ENCODE results near the gene CNTNAP4.

The CNTNAP4 gene

DNA sequence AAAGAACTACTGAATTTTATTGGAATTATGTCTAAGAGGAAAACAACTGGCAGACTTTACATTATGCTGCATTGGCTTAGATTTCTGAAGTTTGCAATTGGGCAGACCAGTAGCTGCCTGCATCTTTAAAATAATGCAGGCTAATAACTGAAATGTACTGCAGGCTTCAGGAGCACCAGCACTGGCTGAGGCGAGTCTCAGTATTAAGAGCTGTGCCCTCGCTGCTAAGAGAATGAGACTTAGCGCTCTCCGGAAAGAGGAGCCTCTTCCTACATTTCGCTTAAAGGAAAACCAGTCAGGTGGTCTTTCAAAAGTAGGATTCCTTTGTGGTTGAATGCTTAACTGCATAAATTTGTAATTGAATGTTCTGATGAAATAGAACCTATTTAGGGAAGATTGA, 885 bp downstream of the CNTNAP4 start:
- no peak overlapping the region for H2BK15ac ChIP-seq (ENCODE audit: low read depth, poor library complexity, severe bottlenecking)
- no peak overlapping the region for H2BK12ac ChIP-seq (ENCODE audit: low read length in 2 of 2)
- peak overlapping the region in 1 of 2 experiments; percentile 77 for H3K4me3 ChIP-seq (ENCODE audit: insufficient read depth in 1 of 2, low read depth in 1 of 2, low read length in 2 of 2)
- WGBS: 84% methylated on average over 5 of the region's 5 CpGs
- DNase-seq: no peak
- H3K18ac ChIP-seq (ENCODE audit: low read depth in 1 of 2, low read length in 2 of 2): no peak overlapping the region
- no peak overlapping the region for H3K27ac ChIP-seq (ENCODE audit: low read length, poor library complexity, severe bottlenecking)
- H3K27me3 ChIP-seq (ENCODE audit: control insufficient read depth in 1 of 2, insufficient read depth in 1 of 2, low read length in 2 of 2): no peaks in the 10 kb centered on the region
- H3K79me1 ChIP-seq (replicated peaks; ENCODE audit: low read length, poor library complexity, severe bottlenecking): no peaks in the 10 kb centered on the region
- H3K4ac ChIP-seq (ENCODE audit: low read depth in 1 of 2, low read length in 2 of 2): no peak overlapping the region
- H2AFZ ChIP-seq (ENCODE audit: low read depth, low read length): no peak overlapping the region
- no peak overlapping the region for H4K91ac ChIP-seq (ENCODE audit: low read length)
- H2AK5ac ChIP-seq (ENCODE audit: low read length, severe bottlenecking): no peak overlapping the region
- no peak overlapping the region for H3K14ac ChIP-seq (ENCODE audit: low read length in 2 of 2)
- H4K8ac ChIP-seq (ENCODE audit: low read length): no peak overlapping the region
- no peak overlapping the region for H3K23ac ChIP-seq (ENCODE audit: low read length in 2 of 2)
- peak overlapping the region; percentile 70 for H3K9ac ChIP-seq (ENCODE audit: low read length)
- no peak overlapping the region for H2BK5ac ChIP-seq (ENCODE audit: low read depth, low read length, poor library complexity, severe bottlenecking)
- H2BK120ac ChIP-seq (ENCODE audit: low read depth, low read length): no peak overlapping the region
- no peaks in the 10 kb centered on the region for H3K36me3 ChIP-seq (ENCODE audit: control insufficient read depth in 1 of 2, insufficient read depth in 2 of 2, low read depth in 1 of 2, low read length in 2 of 2)
- peaks cover 2% of the 10 kb centered on the region for H3K4me1 ChIP-seq (ENCODE audit: control insufficient read depth, insufficient read depth, low read depth, low read length)
- H3K9me3 ChIP-seq (ENCODE audit: control insufficient read depth, low read length): no peaks in the 10 kb centered on the region
- H3K4me2 ChIP-seq (ENCODE audit: low read length, poor library complexity, severe bottlenecking): no peak overlapping the region

DNA sequence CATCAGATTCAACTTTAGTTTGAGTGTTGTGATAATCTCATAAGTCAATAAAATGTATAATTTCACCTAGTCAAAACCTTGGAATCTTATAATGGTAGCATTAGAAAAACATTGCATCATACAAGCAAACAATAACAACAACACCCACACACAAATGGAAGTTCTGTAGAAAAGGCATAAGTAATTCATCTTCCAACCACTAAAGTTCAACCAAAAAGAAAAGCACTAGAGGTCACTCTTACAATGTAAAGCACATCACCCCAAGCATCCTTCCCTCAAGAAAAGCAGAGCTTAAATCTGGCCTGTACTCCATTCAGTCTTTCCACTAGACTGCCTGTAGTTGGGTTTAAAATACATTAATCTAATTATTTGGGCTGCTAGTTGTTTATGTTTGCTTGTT, 1.8 kb downstream of the CNTNAP4 start:
- no peaks in the 10 kb centered on the region for H3K9me3 ChIP-seq (ENCODE audit: control insufficient read depth, low read length)

DNA sequence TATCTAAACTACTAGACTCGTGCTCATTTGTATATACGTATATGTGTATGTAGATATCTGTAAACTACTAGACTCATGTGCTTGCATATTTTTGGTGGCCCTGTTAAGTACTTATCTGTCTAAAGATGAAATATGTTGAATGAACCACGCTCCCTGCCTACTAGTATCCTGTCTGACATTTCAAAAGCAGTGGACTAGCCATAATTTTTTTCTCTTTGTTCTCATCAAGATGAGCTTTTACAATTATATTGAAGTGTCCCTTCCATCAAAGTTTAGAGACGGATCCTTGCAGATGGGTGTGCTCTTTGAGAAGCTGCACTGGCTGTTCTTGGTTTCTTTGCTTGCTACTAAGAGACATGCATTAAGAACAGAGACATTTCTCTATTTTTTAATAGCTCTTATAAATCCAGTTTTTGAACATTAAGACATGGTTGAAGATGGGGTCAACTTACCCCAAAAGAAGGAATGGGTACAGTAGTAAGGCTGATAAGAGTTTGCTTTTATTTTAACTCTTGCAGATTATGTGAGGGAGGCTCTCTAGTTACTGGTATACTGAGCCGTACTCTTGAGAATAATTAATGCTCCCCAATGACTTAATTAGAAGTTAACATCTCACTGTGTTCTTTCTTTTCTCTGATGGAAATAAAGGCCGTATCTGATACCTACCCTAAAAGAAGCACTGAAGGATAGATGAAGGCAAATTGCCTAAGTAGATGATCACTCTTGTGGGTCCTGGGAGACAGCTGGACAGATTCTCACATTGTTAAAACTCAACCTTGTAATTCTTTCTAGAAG, 3.4 kb downstream of the CNTNAP4 start:
- Histone ChIP-seq H3K18ac (ENCODE audit: low read depth in 1 of 2, low read length in 2 of 2) (no peak overlapping the region), H2BK120ac (ENCODE audit: low read depth, low read length) (no peak overlapping the region), H2AFZ (ENCODE audit: low read depth, low read length) (no peak overlapping the region), H3K27me3 (ENCODE audit: control insufficient read depth in 1 of 2, insufficient read depth in 1 of 2, low read length in 2 of 2) (no peaks in the 10 kb centered on the region), H3K9me3 (ENCODE audit: control insufficient read depth, low read length) (no peaks in the 10 kb centered on the region), H3K4me3 (ENCODE audit: insufficient read depth in 1 of 2, low read depth in 1 of 2, low read length in 2 of 2) (no peak overlapping the region), H2BK5ac (ENCODE audit: low read depth, low read length, poor library complexity, severe bottlenecking) (no peak overlapping the region), H4K91ac (ENCODE audit: low read length) (no peak overlapping the region), H3K9ac (ENCODE audit: low read length) (no peak overlapping the region), H2BK12ac (ENCODE audit: low read length in 2 of 2) (no peak overlapping the region), H3K4me1 (ENCODE audit: control insufficient read depth, insufficient read depth, low read depth, low read length) (peaks cover 2% of the 10 kb centered on the region), H3K23ac (ENCODE audit: low read length in 2 of 2) (no peak overlapping the region), H3K27ac (ENCODE audit: low read length, poor library complexity, severe bottlenecking) (no peak overlapping the region), H3K36me3 (ENCODE audit: control insufficient read depth in 1 of 2, insufficient read depth in 2 of 2, low read depth in 1 of 2, low read length in 2 of 2) (no peaks in the 10 kb centered on the region), H3K14ac (ENCODE audit: low read length in 2 of 2) (no peak overlapping the region), H3K79me1 (replicated peaks; ENCODE audit: low read length, poor library complexity, severe bottlenecking) (no peaks in the 10 kb centered on the region), H4K8ac (ENCODE audit: low read length) (no peak overlapping the region), H3K4me2 (ENCODE audit: low read length, poor library complexity, severe bottlenecking) (no peak overlapping the region), H2BK15ac (ENCODE audit: low read depth, poor library complexity, severe bottlenecking) (no peak overlapping the region), H2AK5ac (ENCODE audit: low read length, severe bottlenecking) (no peak overlapping the region), H3K4ac (ENCODE audit: low read depth in 1 of 2, low read length in 2 of 2) (no peak overlapping the region)
- WGBS: 100% methylated on average over 1 of the region's 6 CpGs
- no peak for DNase-seq

More for the DNA sequence above, 1.8 kb downstream of the CNTNAP4 start:
- H3K4me2 ChIP-seq (ENCODE audit: low read length, poor library complexity, severe bottlenecking): no peak overlapping the region
- H2AK5ac ChIP-seq (ENCODE audit: low read length, severe bottlenecking): no peak overlapping the region
- no peaks in the 10 kb centered on the region for H3K79me1 ChIP-seq (replicated peaks; ENCODE audit: low read length, poor library complexity, severe bottlenecking)
- no peaks in the 10 kb centered on the region for H3K27me3 ChIP-seq (ENCODE audit: control insufficient read depth in 1 of 2, insufficient read depth in 1 of 2, low read length in 2 of 2)
- no peaks in the 10 kb centered on the region for H3K36me3 ChIP-seq (ENCODE audit: control insufficient read depth in 1 of 2, insufficient read depth in 2 of 2, low read depth in 1 of 2, low read length in 2 of 2)
- H3K9ac ChIP-seq (ENCODE audit: low read length): peak overlapping the region; percentile 70
- H3K4me1 ChIP-seq (ENCODE audit: control insufficient read depth, insufficient read depth, low read depth, low read length): peaks cover 2% of the 10 kb centered on the region
- DNase-seq: peak; percentile 52
- no peak overlapping the region for H3K14ac ChIP-seq (ENCODE audit: low read length in 2 of 2)
- no peak overlapping the region for H4K8ac ChIP-seq (ENCODE audit: low read length)
- no peak overlapping the region for H4K91ac ChIP-seq (ENCODE audit: low read length)
- no peak overlapping the region for H3K4ac ChIP-seq (ENCODE audit: low read depth in 1 of 2, low read length in 2 of 2)
- no peak overlapping the region for H2AFZ ChIP-seq (ENCODE audit: low read depth, low read length)
- H3K23ac ChIP-seq (ENCODE audit: low read length in 2 of 2): no peak overlapping the region
- no peak overlapping the region for H3K18ac ChIP-seq (ENCODE audit: low read depth in 1 of 2, low read length in 2 of 2)
- H2BK15ac ChIP-seq (ENCODE audit: low read depth, poor library complexity, severe bottlenecking): no peak overlapping the region
- H3K27ac ChIP-seq (ENCODE audit: low read length, poor library complexity, severe bottlenecking): no peak overlapping the region
- H3K4me3 ChIP-seq (ENCODE audit: insufficient read depth in 1 of 2, low read depth in 1 of 2, low read length in 2 of 2): peak overlapping the region in 1 of 2 experiments; percentile 77
- H2BK12ac ChIP-seq (ENCODE audit: low read length in 2 of 2): no peak overlapping the region
- no peak overlapping the region for H2BK5ac ChIP-seq (ENCODE audit: low read depth, low read length, poor library complexity, severe bottlenecking)
- no peak overlapping the region for H2BK120ac ChIP-seq (ENCODE audit: low read depth, low read length)

DNA sequence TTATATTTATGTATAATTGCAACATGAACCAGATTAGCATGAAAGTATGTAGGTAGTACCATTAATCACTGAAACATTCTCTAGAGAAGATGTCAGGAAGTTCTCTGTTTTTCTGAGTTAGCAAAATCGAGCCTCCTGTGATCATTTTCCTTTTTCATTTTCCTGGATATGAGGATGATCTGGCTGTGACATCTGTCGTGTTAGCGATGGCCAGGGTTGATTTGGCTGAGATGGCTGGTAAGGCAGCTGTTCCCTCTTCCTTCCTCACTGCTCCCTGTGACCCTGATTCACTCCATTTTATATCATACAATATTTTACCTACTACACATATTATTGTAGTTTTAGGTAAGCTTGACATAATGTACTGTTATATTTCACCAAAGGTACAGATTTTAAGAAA, 10.3 kb downstream of the CNTNAP4 start:
- no peak overlapping the region for H2AFZ ChIP-seq (ENCODE audit: low read depth, low read length)
- no peak overlapping the region for H4K8ac ChIP-seq (ENCODE audit: low read length)
- H3K23ac ChIP-seq (ENCODE audit: low read length in 2 of 2): no peak overlapping the region
- no peak overlapping the region for H2AK5ac ChIP-seq (ENCODE audit: low read length, severe bottlenecking)
- no peaks in the 10 kb centered on the region for H3K9me3 ChIP-seq (ENCODE audit: control insufficient read depth, low read length)
- no peak overlapping the region for H3K14ac ChIP-seq (ENCODE audit: low read length in 2 of 2)
- H3K4me2 ChIP-seq (ENCODE audit: low read length, poor library complexity, severe bottlenecking): no peak overlapping the region
- H2BK120ac ChIP-seq (ENCODE audit: low read depth, low read length): no peak overlapping the region
- H3K36me3 ChIP-seq (ENCODE audit: control insufficient read depth in 1 of 2, insufficient read depth in 2 of 2, low read depth in 1 of 2, low read length in 2 of 2): no peaks in the 10 kb centered on the region
- no peak overlapping the region for H3K4me3 ChIP-seq (ENCODE audit: insufficient read depth in 1 of 2, low read depth in 1 of 2, low read length in 2 of 2)
- WGBS: 63% methylated on average over 1 of the region's 3 CpGs
- DNase-seq: no peak
- H4K91ac ChIP-seq (ENCODE audit: low read length): no peak overlapping the region
- H2BK12ac ChIP-seq (ENCODE audit: low read length in 2 of 2): no peak overlapping the region
- H3K79me1 ChIP-seq (replicated peaks; ENCODE audit: low read length, poor library complexity, severe bottlenecking): no peaks in the 10 kb centered on the region
- H3K9ac ChIP-seq (ENCODE audit: low read length): no peak overlapping the region
- no peak overlapping the region for H2BK15ac ChIP-seq (ENCODE audit: low read depth, poor library complexity, severe bottlenecking)
- no peak overlapping the region for H3K4ac ChIP-seq (ENCODE audit: low read depth in 1 of 2, low read length in 2 of 2)
- H3K18ac ChIP-seq (ENCODE audit: low read depth in 1 of 2, low read length in 2 of 2): no peak overlapping the region
- H2BK5ac ChIP-seq (ENCODE audit: low read depth, low read length, poor library complexity, severe bottlenecking): no peak overlapping the region
- H3K4me1 ChIP-seq (ENCODE audit: control insufficient read depth, insufficient read depth, low read depth, low read length): no peaks in the 10 kb centered on the region
- no peaks in the 10 kb centered on the region for H3K27me3 ChIP-seq (ENCODE audit: control insufficient read depth in 1 of 2, insufficient read depth in 1 of 2, low read length in 2 of 2)
- H3K27ac ChIP-seq (ENCODE audit: low read length, poor library complexity, severe bottlenecking): no peak overlapping the region

All from mesenchymal stem cell (in vitro differentiated cells and primary cell).